Gastrocnemius medialis (tissue), 4 donors: ENCODE results near the gene STS.

Experiments used
- POLR2A ChIP-seq, 2 donors: fragments of 450-650 bp; IDR thresholded peaks; one replicate each; pipeline ENCODE4 v1.6.1; 2017; ENCODE audit warnings: antibody characterized with exemption in 2 of 2, mild to moderate bottlenecking in 2 of 2, moderate library complexity in 2 of 2
- TF ChIP-seq, protein P1 (sequence below), 5 experiments: fragments of 450-650 bp in 3 of 5; fragments of 200-600 bp in 2 of 5; sonication (generic) in 2 of 5; IDR thresholded peaks in 4 of 5; conservative IDR thresholded peaks in 1 of 5; 1 replicate in 4 of 5; 2 replicates in 1 of 5; pipeline ENCODE4 v1.5.1; 2016 to 2019; ENCODE audit warnings: antibody characterized with exemption in 5 of 5, mild to moderate bottlenecking in 3 of 5, moderate library complexity in 3 of 5

DNA sequence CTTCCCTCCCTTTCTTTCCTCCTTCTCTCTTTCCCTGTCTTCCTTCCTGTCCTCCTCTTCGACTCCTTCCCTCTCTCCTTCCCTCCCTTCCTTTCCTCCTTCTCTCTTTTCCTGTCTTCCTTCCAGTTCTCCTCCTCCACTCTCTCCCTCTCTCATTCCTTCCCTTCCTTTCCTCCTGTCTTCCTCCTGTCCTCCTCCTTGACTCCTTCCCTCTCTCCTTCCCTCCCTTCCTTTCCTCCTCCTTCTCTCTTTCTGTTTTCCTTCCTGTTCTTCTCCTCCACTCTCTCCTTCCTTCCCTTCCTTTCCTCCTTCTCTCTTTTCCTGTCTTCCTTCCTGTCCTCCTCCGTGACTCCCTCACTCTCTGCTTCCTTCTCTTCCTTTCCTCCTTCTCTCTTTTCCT is 5.7 kb downstream of the STS start:
- no peak for TF ChIP-seq POLR2A (IDR thresholded peaks at IDR 0.05)
- TF ChIP-seq, protein P1, sequence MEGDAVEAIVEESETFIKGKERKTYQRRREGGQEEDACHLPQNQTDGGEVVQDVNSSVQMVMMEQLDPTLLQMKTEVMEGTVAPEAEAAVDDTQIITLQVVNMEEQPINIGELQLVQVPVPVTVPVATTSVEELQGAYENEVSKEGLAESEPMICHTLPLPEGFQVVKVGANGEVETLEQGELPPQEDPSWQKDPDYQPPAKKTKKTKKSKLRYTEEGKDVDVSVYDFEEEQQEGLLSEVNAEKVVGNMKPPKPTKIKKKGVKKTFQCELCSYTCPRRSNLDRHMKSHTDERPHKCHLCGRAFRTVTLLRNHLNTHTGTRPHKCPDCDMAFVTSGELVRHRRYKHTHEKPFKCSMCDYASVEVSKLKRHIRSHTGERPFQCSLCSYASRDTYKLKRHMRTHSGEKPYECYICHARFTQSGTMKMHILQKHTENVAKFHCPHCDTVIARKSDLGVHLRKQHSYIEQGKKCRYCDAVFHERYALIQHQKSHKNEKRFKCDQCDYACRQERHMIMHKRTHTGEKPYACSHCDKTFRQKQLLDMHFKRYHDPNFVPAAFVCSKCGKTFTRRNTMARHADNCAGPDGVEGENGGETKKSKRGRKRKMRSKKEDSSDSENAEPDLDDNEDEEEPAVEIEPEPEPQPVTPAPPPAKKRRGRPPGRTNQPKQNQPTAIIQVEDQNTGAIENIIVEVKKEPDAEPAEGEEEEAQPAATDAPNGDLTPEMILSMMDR (IDR thresholded peaks at IDR 0.05 in 4 of 5, conservative IDR thresholded peaks at IDR 0.05 in 1 of 5), result no peak
